ENCODE measurements around the gene BRICD5. TPM values are rescaled to one million over a fixed set of nuclear protein-coding genes. Genes with fewer than 3 reads are reported as not detected.
A peak's percentile ranks its signal among the peaks of the same experiment; 100 is the strongest.

The BRICD5 gene
- total RNA-seq, 1 donor from 2014 or later, result 1.4 TPM

GRCh38 chr16:2208308-2208707, 2.4 kb downstream of the BRICD5 start:
- H3K4me1 ChIP-seq, result peaks cover 11 to 25% of the 10 kb centered on the region in 2 donors
- H3K4me3 ChIP-seq, result no peak overlapping the region
- TF ChIP-seq, protein P1, sequence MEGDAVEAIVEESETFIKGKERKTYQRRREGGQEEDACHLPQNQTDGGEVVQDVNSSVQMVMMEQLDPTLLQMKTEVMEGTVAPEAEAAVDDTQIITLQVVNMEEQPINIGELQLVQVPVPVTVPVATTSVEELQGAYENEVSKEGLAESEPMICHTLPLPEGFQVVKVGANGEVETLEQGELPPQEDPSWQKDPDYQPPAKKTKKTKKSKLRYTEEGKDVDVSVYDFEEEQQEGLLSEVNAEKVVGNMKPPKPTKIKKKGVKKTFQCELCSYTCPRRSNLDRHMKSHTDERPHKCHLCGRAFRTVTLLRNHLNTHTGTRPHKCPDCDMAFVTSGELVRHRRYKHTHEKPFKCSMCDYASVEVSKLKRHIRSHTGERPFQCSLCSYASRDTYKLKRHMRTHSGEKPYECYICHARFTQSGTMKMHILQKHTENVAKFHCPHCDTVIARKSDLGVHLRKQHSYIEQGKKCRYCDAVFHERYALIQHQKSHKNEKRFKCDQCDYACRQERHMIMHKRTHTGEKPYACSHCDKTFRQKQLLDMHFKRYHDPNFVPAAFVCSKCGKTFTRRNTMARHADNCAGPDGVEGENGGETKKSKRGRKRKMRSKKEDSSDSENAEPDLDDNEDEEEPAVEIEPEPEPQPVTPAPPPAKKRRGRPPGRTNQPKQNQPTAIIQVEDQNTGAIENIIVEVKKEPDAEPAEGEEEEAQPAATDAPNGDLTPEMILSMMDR (IDR thresholded peaks at IDR 0.05), result no peak
- no peaks in the 10 kb centered on the region for H3K9me3 ChIP-seq
- DNase-seq (ENCODE audit: low spot score in 2 of 2), result no peak
- H3K27me3 ChIP-seq, result no peaks in the 10 kb centered on the region
- H3K27ac ChIP-seq, result no peak overlapping the region
- H3K36me3 ChIP-seq, result peaks cover 18 to 36% of the 10 kb centered on the region in 2 donors
- intact Hi-C loops (cut with DNase I), result loop anchor here (5.0 kb wide), 2 partner anchors 59 to 596 kb away; partner anchors contain the start of genes CRAMP1, IFT140 and RNPS1

DNA sequence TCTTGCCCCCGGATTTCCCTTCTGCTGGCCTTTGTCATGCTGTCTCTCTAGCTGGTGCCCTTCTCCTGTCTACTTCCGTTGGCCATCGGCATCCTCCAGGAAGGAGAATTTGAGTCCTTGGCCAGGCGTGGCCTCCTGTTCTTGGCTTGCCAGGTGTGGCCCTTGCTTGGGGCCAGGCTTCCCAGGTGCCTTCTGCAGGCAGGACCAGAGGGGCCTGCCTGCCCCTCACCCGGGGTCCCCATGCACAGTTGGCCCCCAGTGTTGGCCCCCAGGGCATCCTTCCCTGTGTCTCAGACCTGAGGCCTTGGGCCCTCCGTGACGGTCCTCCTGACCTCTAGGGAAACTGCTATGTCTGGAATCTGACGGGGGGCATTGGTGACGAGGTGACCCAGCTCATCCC, 2.8 kb downstream of the BRICD5 start:
- H3K4me1 ChIP-seq, result peaks cover 6 to 21% of the 10 kb centered on the region in 2 donors

DNA sequence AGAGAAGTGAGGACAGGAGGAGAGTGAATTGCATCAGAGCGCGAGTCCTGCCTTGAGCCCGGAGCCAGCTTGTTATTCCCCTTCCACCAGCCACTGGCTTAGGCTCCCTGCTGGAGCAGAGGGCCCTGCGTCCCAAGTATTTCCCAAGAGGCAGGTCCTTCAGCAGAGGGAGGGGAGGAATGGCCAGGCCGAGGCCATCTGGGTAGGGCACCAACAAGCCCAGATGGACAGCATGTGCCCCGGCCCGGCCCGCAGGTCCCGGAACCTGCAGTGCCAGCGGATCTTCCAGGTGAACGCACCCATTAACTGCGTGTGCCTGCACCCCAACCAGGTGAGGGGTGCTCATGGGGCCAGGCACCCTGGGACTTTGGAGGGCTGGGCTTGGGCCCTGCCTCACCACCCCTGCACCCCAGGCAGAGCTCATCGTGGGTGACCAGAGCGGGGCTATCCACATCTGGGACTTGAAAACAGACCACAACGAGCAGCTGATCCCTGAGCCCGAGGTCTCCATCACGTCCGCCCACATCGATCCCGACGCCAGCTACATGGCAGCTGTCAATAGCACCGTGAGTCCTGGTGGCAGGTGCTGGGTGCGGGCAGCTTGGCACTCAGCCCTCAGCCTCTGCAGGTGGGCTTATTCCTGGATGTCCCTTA, 3.8 kb downstream of the BRICD5 start:
- Histone ChIP-seq H3K9me3 (no peaks in the 10 kb centered on the region), H3K27ac (no peak overlapping the region), H3K4me1 (peaks cover 4 to 11% of the 10 kb centered on the region in 2 donors), H3K27me3 (no peaks in the 10 kb centered on the region), H3K4me3 (peak overlapping the region in 1 of 2 donors; percentile 80), H3K36me3 (peaks cover 18 to 32% of the 10 kb centered on the region in 2 donors)
- DNase-seq (ENCODE audit: low spot score in 2 of 2), result no peak
- intact Hi-C loops (cut with DNase I), result loop anchor here (5.0 kb wide), 2 partner anchors 60 to 595 kb away; partner anchors contain the start of genes CRAMP1, IFT140 and RNPS1
- TF ChIP-seq, protein P1 (IDR thresholded peaks at IDR 0.05), result no peak

More for the DNA sequence above, 2.8 kb downstream of the BRICD5 start:
- Histone ChIP-seq H3K27me3 (no peaks in the 10 kb centered on the region), H3K27ac (no peak overlapping the region), H3K36me3 (peaks cover 18 to 36% of the 10 kb centered on the region in 2 donors), H3K4me3 (no peak overlapping the region), H3K9me3 (no peaks in the 10 kb centered on the region)
- no peak for DNase-seq (ENCODE audit: low spot score in 2 of 2)
- TF ChIP-seq, protein P1 (IDR thresholded peaks at IDR 0.05), result no peak
- intact Hi-C loops (cut with DNase I), result loop anchor here (5.0 kb wide), 2 partner anchors 59 to 596 kb away; partner anchors contain the start of genes CRAMP1, IFT140 and RNPS1

GRCh38 chr16:2206420-2206779, 4.3 kb downstream of the BRICD5 start:
- Histone ChIP-seq H3K27me3 (no peaks in the 10 kb centered on the region), H3K4me1 (peaks cover 4 to 11% of the 10 kb centered on the region in 2 donors), H3K9me3 (no peaks in the 10 kb centered on the region), H3K27ac (no peak overlapping the region), H3K4me3 (peak overlapping the region; percentile 80 to 97), H3K36me3 (peaks cover 18 to 32% of the 10 kb centered on the region in 2 donors)
- no peak for DNase-seq (ENCODE audit: low spot score in 2 of 2)
- TF ChIP-seq, protein P1 (IDR thresholded peaks at IDR 0.05), result no peak
- intact Hi-C loops (cut with DNase I), result loop anchor here (5.0 kb wide), 2 partner anchors 61 to 594 kb away; partner anchors contain the start of genes CRAMP1, IFT140 and RNPS1

- no peak for DNase-seq (ENCODE audit: low spot score in 2 of 2)
- intact Hi-C loops (cut with DNase I), result loop anchor here (1.0 to 5.0 kb wide), 5 partner anchors 9 to 594 kb away; partner anchors contain the start of genes CRAMP1, E4F1, IFT140 and RNPS1
- peaks cover 4 to 11% of the 10 kb centered on the region in 2 donors for H3K4me1 ChIP-seq
Measured at GRCh38 chr16:2205967-2206313, 4.7 kb downstream of the BRICD5 start.

More at GRCh38 chr16:2205967-2206313, 4.7 kb downstream of the BRICD5 start:
- TF ChIP-seq, protein P1 (IDR thresholded peaks at IDR 0.05), result no peak
- Histone ChIP-seq H3K27ac (peak overlapping the region; percentile 96 to 98), H3K27me3 (no peaks in the 10 kb centered on the region), H3K4me3 (peak overlapping the region; percentile 80 to 97), H3K36me3 (peaks cover 18 to 32% of the 10 kb centered on the region in 2 donors), H3K9me3 (no peaks in the 10 kb centered on the region)

Measured in ascending aorta (tissue), 2 donors.